HepG2 (cell line): ENCODE results near the gene ADGRG6. TPM values are rescaled to one million over a fixed set of nuclear protein-coding genes. Genes with fewer than 3 reads are reported as not detected.

Experiments
- ATAC-seq: fragments of 200-7000 bp; cut with Tn5 transposase; 3 replicates; pipeline ENCODE4 v1.9.1; 2020; ENCODE audit warnings: mild to moderate bottlenecking, moderate library complexity
- BruUV-seq: library from RNA; stranded (reverse); fragments of 400-500 nt; replicated peaks from 2 replicates; lab custom pipeline; 2021; lab: Mats Ljungman, UMichigan
- CTCF ChIA-PET: fragments of 300-600 bp; formaldehyde crosslinking; extraction: SDS; loops from one replicate; lab custom pipeline; 2021; ENCODE audit warnings: low total read pairs, inconsistent platforms, low intra/inter-chr PET ratio; lab: Yijun Ruan, JAX
- POLR2A ChIA-PET: fragments of 350-600 bp; sonication (Branson Sonifier 250); formaldehyde crosslinking; loops from one replicate; lab custom pipeline; 2020; ENCODE audit warnings: antibody characterized with exemption, inconsistent platforms; lab: Yijun Ruan, JAX
- DNase-seq: peaks from one replicate; pipeline ENCODE4 v3.0.0-alpha.2; 2015; ENCODE audit warnings: low spot score
- FAIRE-seq: peaks from 3 replicates; lab custom pipeline; 2011; peaks lifted over from hg19 to GRCh38; lab: Jason Lieb, UNC
- H2AFZ ChIP-seq: one replicate; pipeline ENCODE4 v1.6.1; 2011; ENCODE audit warnings: low read length, inconsistent platforms
- H3K27ac ChIP-seq: fragments of 300-600 bp; 3 replicates; pipeline ENCODE4 v1.8.0; 2011; ENCODE audit warnings: mixed run types, mild to moderate bottlenecking, mixed read lengths, low read length, inconsistent platforms; ENCODE audit not compliant: insufficient read depth; ENCODE audit errors: extremely low read length
- H3K27me3 ChIP-seq, 2 experiments: fragments of 200-600 bp in 1 of 2; 2 replicates in 1 of 2; 3 replicates in 1 of 2; pipeline versions ENCODE4 v1.6.0 to v1.8.0; 2011; ENCODE audit warnings: low read length in 2 of 2, mild to moderate bottlenecking in 2 of 2, moderate library complexity in 2 of 2, inconsistent platforms in 1 of 2; ENCODE audit not compliant: insufficient read depth in 2 of 2, control insufficient read depth in 1 of 2
- H3K36me3 ChIP-seq, 2 experiments: fragments of 200-600 bp in 1 of 2; replicated peaks in 1 of 2; 2 replicates in 1 of 2; 3 replicates in 1 of 2; pipeline versions ENCODE4 v1.5.1 to v1.8.0; 2011; ENCODE audit warnings: low read length in 2 of 2, inconsistent platforms in 1 of 2; ENCODE audit not compliant: insufficient read depth in 2 of 2, control insufficient read depth in 1 of 2
- H3K4me1 ChIP-seq: 2 replicates; pipeline ENCODE4 v1.5.1; 2012; ENCODE audit warnings: low read length, inconsistent platforms; ENCODE audit not compliant: insufficient read depth
- H3K4me2 ChIP-seq: 2 replicates; pipeline ENCODE4 v1.6.0; 2011; ENCODE audit warnings: low read depth, low read length, inconsistent platforms
- H3K4me3 ChIP-seq, 3 experiments: fragments of 200-600 bp in 1 of 3; sonication (generic), shearing (Covaris generic) in 1 of 3; replicated peaks in 1 of 3; 2 replicates each; pipeline ENCODE4 v1.5.1; 2011 to 2016; ENCODE audit warnings: low read length in 3 of 3, inconsistent platforms in 2 of 3, low read depth in 2 of 3, mild to moderate bottlenecking in 2 of 3, control low read depth in 1 of 3, mixed read lengths in 1 of 3; ENCODE audit not compliant: insufficient read depth in 1 of 3
- H3K79me2 ChIP-seq: one replicate; pipeline ENCODE4 v1.6.1; 2011; ENCODE audit warnings: low read length, inconsistent platforms; ENCODE audit not compliant: insufficient read depth
- H3K9ac ChIP-seq: 2 replicates; pipeline ENCODE4 v1.6.0; 2011; ENCODE audit warnings: mild to moderate bottlenecking, low read depth, low read length, inconsistent platforms; ENCODE audit not compliant: insufficient read depth
- H3K9me3 ChIP-seq: 2 replicates; pipeline ENCODE4 v1.5.1; 2012; ENCODE audit warnings: mild to moderate bottlenecking, low read length
- H4K20me1 ChIP-seq: 2 replicates; pipeline ENCODE4 v1.6.0; 2011; ENCODE audit warnings: inconsistent platforms, mild to moderate bottlenecking, low read length, moderate library complexity; ENCODE audit not compliant: insufficient read depth
- AGO2 ChIP-seq: fragments of 200-400 bp; formaldehyde crosslinking; optimal IDR thresholded peaks from 2 replicates; pipeline ENCODE3; 2017; ENCODE audit warnings: mild to moderate bottlenecking, low read depth, low read length, moderate library complexity
- PHB2 ChIP-seq: fragments of 450-650 bp; IDR thresholded peaks from 2 replicates; pipeline ENCODE4 v1.6.1; 2018; ENCODE audit not compliant: partially characterized antibody
- POLR2G ChIP-seq: fragments of 200-400 bp; formaldehyde crosslinking; IDR thresholded peaks from 2 replicates; pipeline ENCODE4 v1.6.1; 2018; ENCODE audit warnings: mild to moderate bottlenecking, low read depth, low read length, moderate library complexity
- RBM22 ChIP-seq: fragments of 200-400 bp; formaldehyde crosslinking; optimal IDR thresholded peaks from 2 replicates; pipeline ENCODE3; 2017; ENCODE audit warnings: mild to moderate bottlenecking, low read length, moderate library complexity
- WGBS: methylation state at CpG from one replicate; pipeline ENCODE4 v1.1.6; 2017; ENCODE audit warnings: low lambda C conversion rate; 5-methylcytosine and 5-hydroxymethylcytosine counted together
- in situ Hi-C: cut with HindIII; loops from 2 replicates; pipeline ENCODE4 v1.10.0; 2017; ENCODE audit warnings: low pct_unique_long_range_greater_than_20kb; ENCODE audit not compliant: extremely low pct_ligation_motif_present
- intact Hi-C: fragments of 100-400 bp; cut with micrococcal nuclease; formaldehyde crosslinking; loops from one replicate; pipeline ENCODE4 v1.10.0; 2022; ENCODE audit not compliant: unreplicated experiment
- polyA plus RNA-seq, 8 experiments: library from polyadenylated mRNA; depleted of rRNA in 3 of 8; stranded (reverse) in 7 of 8; unstranded in 1 of 8; fragments of >200 nt; fragmentation: Illumina TruSeq in 4 of 8; extraction: Trizol in 4 of 8; gene quantifications; 2 replicates each; pipeline versions ENCODE4 v1.2.1 to v1.2.3, GENCODE V29; 2011 to 2016; ENCODE audit warnings: low read depth in 4 of 8, missing spikeins in 1 of 8, mixed read lengths in 1 of 8; ENCODE audit not compliant: insufficient read depth in 1 of 8
- total RNA-seq, 5 experiments: library from RNA; depleted of rRNA; stranded (reverse); fragments of >200 nt; fragmentation: Illumina TruSeq; extraction: Trizol; gene quantifications; 2 replicates each; pipeline ENCODE4 v1.2.3, GENCODE V29; 2016; ENCODE audit warnings: low read depth in 1 of 5
- TF ChIP-seq, protein P1 (sequence below): sonication (generic); formaldehyde crosslinking; IDR thresholded peaks from 2 replicates; pipeline ENCODE4 v1.5.0; 2020; ENCODE audit warnings: mild to moderate bottlenecking, missing genetic modification reagents

The ADGRG6 gene
- total and polyA plus RNA-seq, 2 of the 13 experiments (the other 11 are each of a cell fraction or from before 2014, with no cell fraction given), result 129 to 249 TPM

DNA sequence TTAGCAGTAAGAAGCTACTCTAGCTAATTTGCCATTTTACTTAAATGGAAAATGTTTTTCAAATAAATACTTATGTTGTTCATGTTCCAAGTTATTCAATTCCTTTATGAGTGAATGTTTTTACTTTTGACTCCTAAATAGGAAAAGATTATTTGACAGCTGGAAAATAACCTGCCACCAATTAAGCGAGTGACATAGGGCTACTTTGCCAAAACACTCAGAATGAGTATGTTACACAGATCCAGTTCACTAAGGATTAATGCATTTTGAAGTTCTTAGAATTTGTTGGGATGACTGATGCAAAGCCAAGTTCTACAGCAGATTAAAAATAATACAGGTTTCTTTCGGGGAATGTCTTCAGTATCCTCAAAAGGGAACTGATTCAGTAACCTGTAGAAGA is 144.4 kb downstream of the ADGRG6 start:
- in situ Hi-C loops, result no loop called here
- CTCF ChIA-PET, result no interaction called here
- H3K79me2 ChIP-seq, result no peaks in the 10 kb centered on the region
- no peak overlapping the region for H3K9ac ChIP-seq
- H3K27me3 ChIP-seq, result no peaks in the 10 kb centered on the region
- H4K20me1 ChIP-seq, result no peaks in the 10 kb centered on the region
- H2AFZ ChIP-seq, result no peak overlapping the region
- DNase-seq (no peak), FAIRE-seq (no peak), ATAC-seq (no peak)
- H3K4me3 ChIP-seq, result no peak overlapping the region
- POLR2A ChIA-PET, result no interaction called here
- TF ChIP-seq PHB2 (no peak), AGO2 (peak; percentile 0)
- no peak overlapping the region for H3K27ac ChIP-seq
- no peaks in the 10 kb centered on the region for H3K4me1 ChIP-seq
- 100% methylated on average over 2 of the region's 2 CpGs for WGBS
- H3K4me2 ChIP-seq, result no peak overlapping the region
- BruUV-seq, result no TSS peak
- intact Hi-C loops, result no loop called here
- no peaks in the 10 kb centered on the region for H3K9me3 ChIP-seq
- peaks cover 28 to 77% of the 10 kb centered on the region in 2 experiments for H3K36me3 ChIP-seq

DNA sequence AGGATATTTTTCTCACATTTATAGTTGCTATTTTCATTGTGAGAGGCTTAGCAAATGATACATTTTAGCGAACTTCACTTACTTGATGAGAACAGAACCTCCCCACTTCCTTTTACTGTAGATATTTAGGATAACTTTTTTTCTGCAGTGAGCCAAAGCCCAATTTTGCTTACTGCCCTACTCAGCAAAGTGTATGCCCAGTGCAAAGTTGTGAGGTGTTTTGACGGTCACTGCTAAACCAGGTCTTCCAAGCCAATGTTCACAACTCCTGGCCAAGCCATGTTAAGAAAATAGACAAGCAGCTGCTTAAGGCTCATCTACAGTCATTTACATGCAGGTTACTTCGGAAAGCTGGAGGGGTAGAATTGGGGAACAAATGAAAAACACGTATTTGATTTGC is 144.8 kb downstream of the ADGRG6 start:
- H3K79me2 ChIP-seq, result no peaks in the 10 kb centered on the region
- FAIRE-seq (no peak), DNase-seq (no peak), ATAC-seq (no peak)
- ChIA-PET POLR2A (no interaction called here), CTCF (no interaction called here)
- no peaks in the 10 kb centered on the region for H3K4me1 ChIP-seq
- intact Hi-C loops (no loop called here), in situ Hi-C loops (no loop called here)
- peaks cover 30 to 76% of the 10 kb centered on the region in 2 experiments for H3K36me3 ChIP-seq
- no peak overlapping the region for H3K4me2 ChIP-seq
- H3K27ac ChIP-seq, result no peak overlapping the region
- no peak overlapping the region for H3K4me3 ChIP-seq
- no peak overlapping the region for H2AFZ ChIP-seq
- WGBS, result 99% methylated on average over 4 of the region's 4 CpGs
- H3K9ac ChIP-seq, result no peak overlapping the region
- H3K27me3 ChIP-seq, result no peaks in the 10 kb centered on the region
- no peaks in the 10 kb centered on the region for H4K20me1 ChIP-seq
- BruUV-seq, result no TSS peak
- TF ChIP-seq, protein P1, sequence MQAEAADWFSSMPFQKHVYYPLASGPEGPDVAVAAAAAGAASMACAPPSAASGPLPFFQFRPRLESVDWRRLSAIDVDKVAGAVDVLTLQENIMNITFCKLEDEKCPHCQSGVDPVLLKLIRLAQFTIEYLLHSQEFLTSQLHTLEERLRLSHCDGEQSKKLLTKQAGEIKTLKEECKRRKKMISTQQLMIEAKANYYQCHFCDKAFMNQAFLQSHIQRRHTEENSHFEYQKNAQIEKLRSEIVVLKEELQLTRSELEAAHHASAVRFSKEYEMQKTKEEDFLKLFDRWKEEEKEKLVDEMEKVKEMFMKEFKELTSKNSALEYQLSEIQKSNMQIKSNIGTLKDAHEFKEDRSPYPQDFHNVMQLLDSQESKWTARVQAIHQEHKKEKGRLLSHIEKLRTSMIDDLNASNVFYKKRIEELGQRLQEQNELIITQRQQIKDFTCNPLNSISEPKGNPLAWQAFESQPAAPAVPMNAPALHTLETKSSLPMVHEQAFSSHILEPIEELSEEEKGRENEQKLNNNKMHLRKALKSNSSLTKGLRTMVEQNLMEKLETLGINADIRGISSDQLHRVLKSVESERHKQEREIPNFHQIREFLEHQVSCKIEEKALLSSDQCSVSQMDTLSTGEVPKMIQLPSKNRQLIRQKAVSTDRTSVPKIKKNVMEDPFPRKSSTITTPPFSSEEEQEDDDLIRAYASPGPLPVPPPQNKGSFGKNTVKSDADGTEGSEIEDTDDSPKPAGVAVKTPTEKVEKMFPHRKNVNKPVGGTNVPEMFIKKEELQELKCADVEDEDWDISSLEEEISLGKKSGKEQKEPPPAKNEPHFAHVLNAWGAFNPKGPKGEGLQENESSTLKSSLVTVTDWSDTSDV, result no peak
- peak; percentile 53; the same call in 1 of the 2 replicates for TF ChIP-seq POLR2G
- TF ChIP-seq RBM22, result peak; percentile 94
- H3K9me3 ChIP-seq, result no peaks in the 10 kb centered on the region
